Measurements from ENCODE around the gene AQP4.

The AQP4 gene

GRCh38 chr18:26840965-26841364 lies 24.5 kb downstream of the AQP4 start:
- DNase-seq (ENCODE audit: insufficient read length, low spot score) (no peak), FAIRE-seq (no peak)
- TF ChIP-seq, protein P1, sequence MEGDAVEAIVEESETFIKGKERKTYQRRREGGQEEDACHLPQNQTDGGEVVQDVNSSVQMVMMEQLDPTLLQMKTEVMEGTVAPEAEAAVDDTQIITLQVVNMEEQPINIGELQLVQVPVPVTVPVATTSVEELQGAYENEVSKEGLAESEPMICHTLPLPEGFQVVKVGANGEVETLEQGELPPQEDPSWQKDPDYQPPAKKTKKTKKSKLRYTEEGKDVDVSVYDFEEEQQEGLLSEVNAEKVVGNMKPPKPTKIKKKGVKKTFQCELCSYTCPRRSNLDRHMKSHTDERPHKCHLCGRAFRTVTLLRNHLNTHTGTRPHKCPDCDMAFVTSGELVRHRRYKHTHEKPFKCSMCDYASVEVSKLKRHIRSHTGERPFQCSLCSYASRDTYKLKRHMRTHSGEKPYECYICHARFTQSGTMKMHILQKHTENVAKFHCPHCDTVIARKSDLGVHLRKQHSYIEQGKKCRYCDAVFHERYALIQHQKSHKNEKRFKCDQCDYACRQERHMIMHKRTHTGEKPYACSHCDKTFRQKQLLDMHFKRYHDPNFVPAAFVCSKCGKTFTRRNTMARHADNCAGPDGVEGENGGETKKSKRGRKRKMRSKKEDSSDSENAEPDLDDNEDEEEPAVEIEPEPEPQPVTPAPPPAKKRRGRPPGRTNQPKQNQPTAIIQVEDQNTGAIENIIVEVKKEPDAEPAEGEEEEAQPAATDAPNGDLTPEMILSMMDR (IDR thresholded peaks at IDR 0.05; ENCODE audit: insufficient read depth, missing control alignments) = no peak

GRCh38 chr18:26839609-26840008 lies 25.9 kb downstream of the AQP4 start:
- FAIRE-seq (no peak), DNase-seq (ENCODE audit: insufficient read length, low spot score) (no peak)
- TF ChIP-seq, protein P1 (IDR thresholded peaks at IDR 0.05; ENCODE audit: insufficient read depth, missing control alignments) = no peak

DNA sequence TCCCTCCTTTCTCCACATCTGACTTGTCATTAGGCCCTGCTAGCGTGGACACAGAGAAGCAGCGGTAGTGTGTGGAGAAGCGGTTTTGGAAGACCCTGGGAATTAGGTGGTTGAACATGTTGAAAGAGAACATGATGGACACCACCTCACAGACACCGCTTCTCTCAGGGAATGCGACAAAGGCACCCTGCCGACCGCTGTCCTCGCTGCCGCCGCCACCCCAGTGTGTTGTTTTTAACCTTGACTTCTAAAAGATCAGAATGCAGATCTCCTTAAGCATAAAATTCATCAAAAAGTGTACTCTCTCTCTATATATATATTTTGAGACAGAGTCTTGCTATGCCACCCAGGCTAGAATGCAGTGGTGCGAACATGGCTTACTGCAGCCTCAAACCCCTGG lies 33.2 kb downstream of the AQP4 start:
- TF ChIP-seq, protein P1 (IDR thresholded peaks at IDR 0.05; ENCODE audit: insufficient read depth, missing control alignments) = no peak
- no peak for FAIRE-seq
- no peak for DNase-seq (ENCODE audit: insufficient read length, low spot score)

- DNase-seq (ENCODE audit: insufficient read length, low spot score) (no peak), FAIRE-seq (no peak)
- TF ChIP-seq, protein P1 (IDR thresholded peaks at IDR 0.05; ENCODE audit: insufficient read depth, missing control alignments) = no peak
Observed at GRCh38 chr18:26827581-26827980, 37.9 kb downstream of the AQP4 start.

DNA sequence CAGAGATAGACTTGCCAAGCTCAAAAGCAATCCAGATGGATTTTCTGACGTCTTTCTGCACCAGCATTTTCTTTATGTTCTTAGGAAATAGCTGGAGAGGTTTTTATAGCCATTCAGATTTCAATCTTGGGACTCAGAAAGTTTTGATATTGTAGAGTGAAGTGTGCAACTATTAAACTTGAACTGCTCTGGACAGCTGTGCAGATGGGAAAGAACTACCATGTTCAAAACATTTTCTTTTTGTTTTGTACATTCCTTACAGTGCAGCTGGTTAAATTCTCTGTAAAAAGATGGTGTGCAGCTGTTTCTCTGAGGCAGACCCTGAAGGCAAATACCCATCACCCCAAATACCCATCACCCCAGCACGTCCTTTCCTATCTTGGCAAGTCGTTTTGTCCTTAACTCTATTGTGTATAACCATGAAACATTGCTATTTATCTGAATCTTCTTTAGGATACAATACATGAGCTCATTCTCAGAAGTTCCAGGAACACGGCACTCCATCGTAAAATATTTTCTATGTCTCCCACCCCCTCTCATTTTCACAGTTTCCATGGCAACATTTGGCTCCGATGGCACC lies 38.8 kb downstream of the AQP4 start:
- FAIRE-seq (no peak), DNase-seq (ENCODE audit: insufficient read length, low spot score) (no peak)
- TF ChIP-seq, protein P1 (IDR thresholded peaks at IDR 0.05; ENCODE audit: insufficient read depth, missing control alignments) = no peak

DNA sequence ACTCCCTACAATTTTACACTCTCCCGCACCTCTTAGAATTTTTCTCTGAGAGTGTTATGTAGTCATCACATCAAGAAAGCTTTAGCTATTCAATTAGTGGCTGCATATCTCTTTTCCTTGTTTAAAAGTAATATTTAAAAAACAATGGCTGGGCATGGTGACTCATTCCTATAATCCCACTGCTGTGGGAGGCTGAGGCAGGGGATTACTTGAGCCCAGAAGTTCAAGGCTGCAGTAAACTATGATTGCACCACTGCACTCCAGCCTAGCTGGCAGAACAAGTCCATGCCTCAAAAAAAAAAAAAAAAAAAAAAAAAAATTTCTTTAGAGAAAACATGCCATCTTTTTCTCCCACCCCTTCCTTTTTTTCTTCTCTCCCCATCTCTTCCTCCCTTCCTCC lies 44.3 kb downstream of the AQP4 start:
- FAIRE-seq (no peak), DNase-seq (ENCODE audit: insufficient read length, low spot score) (no peak)
- TF ChIP-seq, protein P1 (IDR thresholded peaks at IDR 0.05; ENCODE audit: insufficient read depth, missing control alignments) = no peak

- TF ChIP-seq, protein P1 (IDR thresholded peaks at IDR 0.05; ENCODE audit: insufficient read depth, missing control alignments) = no peak
- DNase-seq (ENCODE audit: insufficient read length, low spot score) (no peak), FAIRE-seq (no peak)
Observed at GRCh38 chr18:26819046-26819445, 46.5 kb downstream of the AQP4 start.
